SK-MEL-5 (cell line): Measurements from ENCODE around the gene NMBR. TPM values are rescaled to one million over a fixed set of nuclear protein-coding genes. Genes with fewer than 3 reads are reported as not detected.
"Not testable (repeated sequence)": the region's sequence is repeated elsewhere in the genome, so short reads cannot be mapped to it uniquely, and the experiment has no call there.

Source experiments
- DNase-seq: peaks from one replicate; pipeline ENCODE4 v3.0.0-alpha.2; 2016; ENCODE audit warnings: low read depth, low spot score
- in situ Hi-C: cut with HindIII; loops from 2 replicates; pipeline ENCODE4 v1.10.0; 2016; ENCODE audit warnings: low sequenced_read_pairs, high pct_unique_total_duplicates, low pct_unique_long_range_greater_than_20kb
- total RNA-seq: library from RNA; depleted of rRNA; stranded (reverse); fragments of >200 nt; shearing (Covaris generic); gene quantifications from 2 replicates; pipeline ENCODE4 v1.2.3, GENCODE V29; 2014

Gene NMBR
- total RNA-seq, 1 experiment from 2014 or later = not detected

GRCh38 chr6:142162780-142163179 is 15.9 kb upstream of the NMBR start:
- no peak for DNase-seq
- in situ Hi-C loops = no loop called here

GRCh38 chr6:142156758-142157068 is 9.8 kb upstream of the NMBR start:
- DNase-seq, in situ Hi-C loops: not testable (repeated sequence)

GRCh38 chr6:142155895-142156757 is 9.2 kb upstream of the NMBR start:
- DNase-seq = peak; percentile 55
- in situ Hi-C loops = no loop called here

GRCh38 chr6:142155091-142155490 is 8.2 kb upstream of the NMBR start:
- DNase-seq = no peak
- in situ Hi-C loops = no loop called here

GRCh38 chr6:142154336-142154735 is 7.4 kb upstream of the NMBR start:
- in situ Hi-C loops = no loop called here
- no peak for DNase-seq

GRCh38 chr6:142153196-142153595 is 6.3 kb upstream of the NMBR start:
- DNase-seq = no peak
- in situ Hi-C loops = no loop called here

- in situ Hi-C loops = no loop called here
- DNase-seq = no peak
Observed at GRCh38 chr6:142152746-142153145, 5.8 kb upstream of the NMBR start.

GRCh38 chr6:142141531-142141930 is 5.4 kb downstream of the NMBR start:
- in situ Hi-C loops = not testable (repeated sequence)

GRCh38 chr6:142138876-142139275 is 8.0 kb downstream of the NMBR start:
- no peak for DNase-seq
- in situ Hi-C loops = no loop called here

More at GRCh38 chr6:142141531-142141930, 5.4 kb downstream of the NMBR start:
- not testable (repeated sequence) for DNase-seq

- no peak for DNase-seq
- in situ Hi-C loops = no loop called here
Observed at GRCh38 chr6:142132625-142133024, 14.3 kb downstream of the NMBR start, which contains the start of gene GJE1. Gene GJE1, plus strand, starts transcription at chr6:142132925. Its CDS starts 234 bp downstream, at chr6:142133159.

- in situ Hi-C loops = no loop called here
- no peak for DNase-seq
Observed at GRCh38 chr6:142130814-142131213, 16.1 kb downstream of the NMBR start.

- DNase-seq = no peak
- in situ Hi-C loops = no loop called here
Observed at GRCh38 chr6:142121342-142121741, 25.6 kb downstream of the NMBR start.

- no peak for DNase-seq
- in situ Hi-C loops = no loop called here
Observed at GRCh38 chr6:142118925-142119324, 28.0 kb downstream of the NMBR start.

- DNase-seq = no peak
Observed at GRCh38 chr6:142118328-142118727, 28.6 kb downstream of the NMBR start.

GRCh38 chr6:142117366-142117765 is 29.6 kb downstream of the NMBR start:
- in situ Hi-C loops = no loop called here
- DNase-seq = no peak

More at GRCh38 chr6:142118328-142118727, 28.6 kb downstream of the NMBR start:
- in situ Hi-C loops = no loop called here

GRCh38 chr6:142112451-142113061 is 34.4 kb downstream of the NMBR start:
- in situ Hi-C loops = no loop called here

GRCh38 chr6:142110820-142111219 is 36.1 kb downstream of the NMBR start:
- DNase-seq, in situ Hi-C loops: not testable (repeated sequence)

More at GRCh38 chr6:142112451-142113061, 34.4 kb downstream of the NMBR start:
- DNase-seq = peak; percentile 80

GRCh38 chr6:142104820-142105219 is 42.1 kb downstream of the NMBR start:
- in situ Hi-C loops, DNase-seq: not testable (repeated sequence)

GRCh38 chr6:142088858-142089216 is 58.1 kb downstream of the NMBR start:
- peak; percentile 19 for DNase-seq
- in situ Hi-C loops = no loop called here
